Neural cell (in vitro differentiated cells): Measurements from ENCODE around the gene CHD6.

ENCODE experiments used
- CTCF ChIP-seq: fragments of 450-650 bp; IDR thresholded peaks from 2 replicates; pipeline ENCODE4 v1.5.1; 2014; ENCODE audit warnings: antibody characterized with exemption, mild to moderate bottlenecking, moderate library complexity; ENCODE audit not compliant: poor library complexity, severe bottlenecking
- EZH2 ChIP-seq: fragments of 200-600, 300-800 bp; shearing (Covaris generic), sonication (generic); IDR thresholded peaks from 2 replicates; pipeline ENCODE4 v1.6.1; 2014; ENCODE audit warnings: antibody characterized with exemption, low read length, borderline replicate concordance, mild to moderate bottlenecking; ENCODE audit not compliant: insufficient read depth, poor library complexity, severe bottlenecking
- RAD21 ChIP-seq: fragments of 450-650 bp; conservative IDR thresholded peaks from 2 replicates; pipeline ENCODE4 v1.6.1; 2014; ENCODE audit warnings: antibody characterized with exemption, mild to moderate bottlenecking, moderate library complexity
- SMC3 ChIP-seq: fragments of 450-650 bp; conservative IDR thresholded peaks from 2 replicates; pipeline ENCODE4 v1.6.1; 2014; ENCODE audit warnings: antibody characterized with exemption, mild to moderate bottlenecking, moderate library complexity; ENCODE audit not compliant: poor library complexity
- TAF1 ChIP-seq: IDR thresholded peaks from 2 replicates; pipeline ENCODE4 v1.6.1; 2012; ENCODE audit warnings: low read depth

GRCh38 chr20:41357424-41358163, 260.6 kb downstream of the CHD6 start:
- TF ChIP-seq TAF1 = no peak
- no peak for TF ChIP-seq CTCF
- TF ChIP-seq EZH2 = no peak
- TF ChIP-seq SMC3 = no peak
- TF ChIP-seq RAD21 = no peak
